ENCODE measurements around the gene FAM222A.
"Not testable (repeated sequence)": the region's sequence is repeated elsewhere in the genome, so short reads cannot be mapped to it uniquely, and the experiment has no call there.

Gene FAM222A

DNA sequence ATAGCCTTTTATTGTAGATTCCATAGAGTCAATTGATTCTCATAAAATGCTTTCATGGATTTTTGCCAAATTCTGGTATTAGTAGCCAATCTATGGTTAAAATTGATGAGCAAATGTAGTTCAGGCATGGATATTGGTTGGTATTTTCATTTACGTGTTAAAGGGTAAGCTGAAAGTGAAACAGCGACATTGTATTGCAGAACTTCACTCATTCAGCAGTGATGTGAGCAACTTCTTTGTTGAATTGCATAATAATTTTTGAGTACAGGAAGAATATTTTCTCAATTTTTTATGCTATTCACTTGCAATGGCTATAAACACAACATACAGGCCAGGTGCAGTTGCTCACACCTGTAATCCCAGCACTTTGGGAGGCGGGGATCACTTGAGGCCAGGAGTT lies 24.2 kb upstream of the FAM222A start:
- DNase-seq (ENCODE audit: low read depth) = no peak
- H3K4me3 ChIP-seq (ENCODE audit: low read depth, low read length) = no peak overlapping the region

DNA sequence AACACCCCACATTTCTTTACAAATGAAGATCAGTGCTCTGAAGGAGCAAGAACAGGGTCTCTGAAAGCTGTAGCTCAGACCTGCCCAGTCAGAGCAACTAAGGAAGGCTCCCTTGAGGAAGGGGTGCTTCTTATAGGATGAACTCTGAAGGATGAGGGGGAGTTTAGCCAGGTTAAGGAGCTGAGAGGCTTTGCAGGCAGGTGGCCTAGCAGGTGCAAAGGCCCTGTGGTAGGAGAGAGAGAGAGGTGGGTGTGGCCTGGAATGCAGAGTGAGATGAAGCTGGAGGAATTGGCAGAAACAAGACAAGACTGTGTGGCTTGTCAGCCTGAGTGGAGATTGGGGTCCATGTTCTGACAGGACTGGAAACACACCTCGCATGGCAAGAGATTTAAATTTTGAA lies 20.5 kb upstream of the FAM222A start:
- no peak for DNase-seq (ENCODE audit: low read depth)
- no peak overlapping the region for H3K4me3 ChIP-seq (ENCODE audit: low read depth, low read length)

DNA sequence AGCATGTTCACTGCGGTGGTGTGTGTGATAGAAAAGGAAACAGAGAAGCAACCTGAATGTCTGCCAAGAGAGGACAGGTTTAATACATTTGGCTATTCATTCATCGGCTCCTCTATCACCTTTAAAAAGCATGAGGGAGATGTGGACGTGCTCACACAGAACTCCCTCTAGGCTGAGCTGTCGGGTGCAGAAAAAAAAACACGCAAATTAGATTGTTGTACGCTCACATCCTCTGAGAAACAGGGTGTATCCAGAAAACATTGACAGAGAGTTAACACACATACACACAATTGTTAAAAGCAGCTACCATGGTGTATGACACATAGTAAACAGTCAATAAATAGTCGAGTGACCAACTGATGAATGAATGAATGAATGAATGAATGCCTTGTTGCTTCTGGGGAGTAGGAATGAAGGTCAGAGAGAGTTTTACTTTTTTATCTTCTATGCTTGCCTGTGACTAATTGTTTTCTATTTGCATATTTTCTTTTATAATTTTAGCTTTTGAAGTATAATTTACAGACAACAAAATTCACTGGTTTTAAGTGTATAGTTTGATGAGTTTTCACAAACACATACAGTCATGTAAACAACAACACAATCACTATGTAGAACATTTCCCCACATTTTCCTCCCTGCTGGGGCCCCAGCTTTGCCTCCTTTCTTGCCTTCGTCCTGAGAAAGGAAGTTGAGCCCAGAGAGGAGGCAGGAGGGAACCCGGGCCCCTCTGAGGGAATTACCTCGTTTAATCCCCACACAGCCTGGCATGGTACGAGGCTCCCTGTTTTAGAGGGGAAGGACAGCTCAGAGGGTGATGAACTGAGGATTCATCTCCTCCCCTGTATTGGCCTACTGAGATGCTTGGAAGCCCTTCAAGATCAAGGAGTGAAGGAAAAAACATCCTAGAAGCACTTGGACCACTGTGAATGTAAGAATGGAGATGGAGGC lies 19.7 kb upstream of the FAM222A start:
- DNase-seq (ENCODE audit: low read depth) = no peak
- H3K4me3 ChIP-seq (ENCODE audit: low read depth, low read length) = no peak overlapping the region

DNA sequence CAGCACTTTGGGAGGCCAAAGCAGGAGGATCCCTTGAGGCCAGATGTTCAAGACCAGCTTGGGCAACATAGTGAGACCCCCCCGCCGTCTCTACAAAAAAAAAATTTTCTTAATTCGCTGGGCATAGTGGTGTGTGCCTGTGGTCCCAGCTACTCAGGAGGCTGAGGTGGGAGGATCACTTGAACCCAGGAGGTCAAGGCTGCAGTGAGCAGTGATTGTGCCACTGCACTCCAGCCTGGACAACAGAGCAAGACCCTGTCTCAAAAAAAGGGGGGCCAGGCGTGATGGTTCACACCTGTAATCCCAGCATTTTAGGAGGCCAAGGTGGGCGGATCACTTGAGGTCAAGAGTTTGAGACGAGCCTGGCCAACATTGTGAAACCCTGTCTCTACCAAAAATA lies 19.0 kb upstream of the FAM222A start:
- H3K4me3 ChIP-seq (ENCODE audit: low read depth, low read length); DNase-seq (ENCODE audit: low read depth): not testable (repeated sequence)

DNA sequence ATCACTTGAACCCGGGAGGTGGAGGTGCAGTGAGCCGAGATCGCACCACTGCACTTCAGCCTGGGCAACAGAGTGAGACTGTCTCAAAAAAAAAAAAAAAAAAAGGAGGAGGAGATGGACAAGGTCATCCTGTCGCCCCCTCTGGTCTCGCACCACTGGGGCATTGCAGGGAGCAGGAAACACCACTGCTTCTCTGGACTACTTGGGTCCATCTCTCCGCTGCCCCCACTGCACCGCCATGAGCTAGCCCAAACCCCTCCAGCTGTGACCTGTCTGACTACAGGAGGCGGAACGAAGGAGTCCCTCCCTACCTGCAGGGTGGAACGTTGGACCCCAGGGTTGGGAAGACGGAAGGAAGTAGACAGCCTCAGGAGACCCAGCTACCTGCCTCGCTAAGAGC lies 18.2 kb upstream of the FAM222A start:
- DNase-seq (ENCODE audit: low read depth) = no peak
- H3K4me3 ChIP-seq (ENCODE audit: low read depth, low read length) = no peak overlapping the region

DNA sequence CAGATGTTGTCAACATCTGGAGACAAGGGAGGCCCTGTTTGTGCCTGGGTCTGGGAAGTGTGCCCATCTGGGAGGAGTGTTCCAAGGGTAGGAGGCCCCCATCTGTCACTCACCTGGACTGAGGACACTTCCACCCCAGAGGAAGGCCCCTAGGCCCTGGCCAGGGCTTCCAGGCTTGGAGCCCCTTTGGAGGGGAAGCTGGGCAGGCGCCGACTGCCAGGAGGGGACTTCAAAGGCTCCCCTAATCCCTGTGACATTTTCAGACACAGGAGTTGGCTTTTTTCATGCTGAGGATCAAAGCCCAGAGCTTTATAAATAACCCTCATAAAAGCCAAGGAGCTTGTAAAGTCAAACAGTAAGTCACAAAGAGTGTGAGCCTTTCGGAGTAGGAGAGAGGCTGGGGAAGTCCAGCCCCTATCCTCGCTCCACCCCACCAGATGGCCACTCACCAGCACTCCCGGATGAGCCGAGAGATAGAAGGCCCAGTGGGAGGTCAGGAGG lies 17.6 kb upstream of the FAM222A start:
- no peak for DNase-seq (ENCODE audit: low read depth)
- H3K4me3 ChIP-seq (ENCODE audit: low read depth, low read length) = no peak overlapping the region

DNA sequence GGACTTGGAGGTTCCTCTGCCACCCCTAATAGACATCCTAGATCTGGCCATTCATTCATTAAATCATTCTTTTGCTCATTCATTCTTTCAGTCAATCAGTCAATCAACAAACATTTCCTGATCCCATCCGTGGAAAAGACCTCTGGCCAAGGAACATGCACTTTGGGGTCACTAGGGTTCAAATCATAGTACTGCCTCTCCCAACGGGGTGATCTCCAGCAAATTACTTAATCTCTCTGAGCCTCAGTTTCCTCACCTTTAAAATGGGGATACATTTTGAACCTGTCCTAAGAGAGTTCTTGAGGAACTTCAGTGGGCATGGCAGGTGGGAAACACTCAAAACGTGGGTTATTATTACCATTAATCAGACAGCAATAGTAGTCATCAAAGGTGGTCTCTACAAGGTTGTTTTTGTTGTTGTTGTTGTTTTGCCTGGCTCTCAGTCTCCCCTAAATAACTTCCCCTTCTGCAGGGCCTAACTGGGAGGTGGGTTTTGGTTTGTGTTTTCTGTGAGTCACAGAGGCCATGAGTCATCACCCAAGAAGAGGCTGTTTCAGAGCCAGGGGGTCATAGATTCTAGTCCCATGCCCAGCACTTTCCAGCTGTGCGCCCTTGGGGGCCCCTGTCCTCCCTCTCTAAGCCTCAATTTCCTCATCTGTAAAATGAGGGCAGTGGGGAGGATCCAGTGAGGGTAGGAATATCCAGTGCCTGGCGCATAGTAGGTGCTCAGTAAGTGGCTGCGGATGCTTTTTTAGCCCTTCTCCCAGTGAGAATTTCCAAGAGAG lies 16.9 kb upstream of the FAM222A start:
- DNase-seq (ENCODE audit: low read depth) = no peak
- H3K4me3 ChIP-seq (ENCODE audit: low read depth, low read length) = no peak overlapping the region

DNA sequence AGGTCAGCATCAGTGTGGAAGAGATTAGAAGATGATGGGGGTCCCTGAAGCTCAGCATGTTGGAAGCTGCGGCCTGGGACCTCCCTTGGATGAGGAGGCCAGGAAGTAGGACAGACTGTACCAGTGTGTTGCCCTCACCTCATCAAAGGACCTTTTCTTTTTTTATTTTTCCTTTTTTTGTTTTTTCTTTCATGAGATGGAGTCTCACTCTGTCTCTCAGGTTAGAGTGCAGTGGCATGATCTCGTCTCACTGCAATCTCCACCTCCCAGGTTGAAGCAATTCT lies 16.4 kb upstream of the FAM222A start:
- H3K4me3 ChIP-seq (ENCODE audit: low read depth, low read length) = no peak overlapping the region
- DNase-seq (ENCODE audit: low read depth) = no peak

DNA sequence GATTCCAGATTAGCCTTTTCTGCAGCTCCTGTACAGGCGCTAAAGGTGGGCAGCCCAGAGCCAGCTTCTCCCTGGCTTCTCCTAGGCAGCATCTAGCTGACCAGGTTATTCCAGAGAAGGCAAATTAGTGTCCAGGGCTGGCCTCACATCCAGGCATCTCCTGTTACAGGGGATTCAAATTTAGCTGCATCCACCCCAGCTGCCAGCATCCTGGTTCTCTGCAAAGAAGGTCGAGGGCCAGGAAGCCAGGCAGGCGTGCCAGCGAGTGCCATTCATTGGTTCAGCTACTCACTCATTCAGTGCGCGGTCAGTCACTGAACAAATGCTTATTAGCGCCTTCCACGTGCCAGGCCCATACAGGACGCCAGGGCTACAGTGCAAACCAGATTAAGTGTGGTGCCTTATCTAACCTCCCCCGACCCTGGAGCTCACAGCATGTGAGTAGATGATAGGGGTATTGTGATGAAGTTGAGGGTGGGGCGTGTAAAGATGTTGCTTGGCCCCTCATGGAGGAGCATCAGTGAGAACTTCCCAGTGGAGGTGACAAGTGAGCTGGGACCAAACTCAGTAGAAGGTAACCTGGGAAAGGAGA lies 15.7 kb upstream of the FAM222A start:
- no peak for DNase-seq (ENCODE audit: low read depth)
- H3K4me3 ChIP-seq (ENCODE audit: low read depth, low read length) = no peak overlapping the region

DNA sequence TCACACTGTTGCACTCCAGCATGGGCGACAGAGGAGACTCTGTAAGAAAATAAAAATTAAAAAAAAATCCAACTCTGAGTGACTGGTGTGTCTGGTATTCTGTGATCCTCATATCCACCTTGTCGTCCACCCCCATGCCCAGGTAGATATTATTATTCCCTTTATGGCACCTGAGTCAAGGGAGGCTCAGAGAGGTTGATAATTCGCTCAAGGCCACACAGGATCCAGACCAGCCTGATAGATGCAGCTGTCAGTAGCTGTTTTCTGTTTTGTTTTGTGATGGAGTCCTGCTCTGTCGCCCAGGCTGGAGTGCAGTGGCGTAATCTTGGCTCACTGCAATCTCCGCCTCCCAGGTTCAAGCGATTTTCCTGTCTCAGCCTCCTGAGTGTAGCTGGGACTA lies 14.8 kb upstream of the FAM222A start:
- no peak overlapping the region for H3K4me3 ChIP-seq (ENCODE audit: low read depth, low read length)

DNA sequence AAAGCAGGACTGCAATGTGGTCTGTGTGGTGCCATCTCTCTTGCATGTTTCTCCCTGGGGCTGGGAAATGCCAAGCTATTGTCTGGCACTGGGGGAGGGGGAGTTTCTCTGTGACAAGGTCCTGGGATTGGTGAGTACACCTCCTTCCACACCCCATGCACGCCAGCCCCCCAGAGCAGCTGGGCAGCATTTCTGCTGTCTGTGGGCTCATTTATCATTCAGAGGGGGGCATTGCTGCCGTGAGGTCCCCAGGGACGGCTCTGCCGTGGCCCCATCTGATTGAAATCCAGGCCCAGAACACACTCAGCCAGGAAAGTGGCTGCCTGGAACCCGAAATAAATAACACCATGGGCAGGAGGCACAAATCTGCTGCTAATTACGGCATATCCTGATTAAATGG lies 12.6 kb upstream of the FAM222A start:
- no peak overlapping the region for H3K4me3 ChIP-seq (ENCODE audit: low read depth, low read length)
- no peak for DNase-seq (ENCODE audit: low read depth)

More for the DNA sequence above, 14.8 kb upstream of the FAM222A start:
- no peak for DNase-seq (ENCODE audit: low read depth)

DNA sequence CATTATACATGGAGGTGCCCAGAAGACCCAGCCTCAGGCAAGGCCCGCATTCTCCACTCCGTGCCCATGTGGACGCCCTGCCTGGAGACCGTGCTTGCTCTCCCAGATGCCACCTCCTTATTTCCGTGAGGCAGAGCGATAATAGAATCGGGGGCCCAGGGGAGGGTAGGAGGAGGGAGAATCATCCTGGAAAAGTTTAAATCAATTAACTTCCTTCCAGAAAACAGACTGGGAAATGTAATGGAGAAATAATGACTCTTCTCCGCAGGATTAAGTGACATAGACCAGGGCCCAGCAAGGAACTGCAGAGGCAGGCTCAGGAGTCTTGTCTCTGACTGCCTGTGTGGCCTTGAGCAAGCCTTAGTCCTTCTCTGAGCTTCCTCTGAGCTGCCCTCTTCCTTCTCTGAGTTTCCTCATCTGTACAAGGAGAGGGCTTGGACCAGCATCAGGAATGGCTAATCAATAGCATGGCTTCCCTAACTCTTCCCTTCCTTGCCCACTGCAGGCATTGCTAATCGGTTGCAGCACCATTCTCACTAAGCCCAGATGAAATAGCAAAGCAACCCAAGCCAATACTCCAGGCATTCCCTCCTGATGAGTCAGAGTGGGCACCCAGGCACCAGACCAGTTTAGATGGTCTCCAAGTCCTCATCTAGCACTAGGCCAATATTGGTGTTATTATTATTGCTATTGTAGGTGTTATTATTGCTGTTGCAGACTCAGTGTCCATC lies 11.3 kb upstream of the FAM222A start:
- H3K4me3 ChIP-seq (ENCODE audit: low read depth, low read length) = no peak overlapping the region
- DNase-seq (ENCODE audit: low read depth) = no peak

DNA sequence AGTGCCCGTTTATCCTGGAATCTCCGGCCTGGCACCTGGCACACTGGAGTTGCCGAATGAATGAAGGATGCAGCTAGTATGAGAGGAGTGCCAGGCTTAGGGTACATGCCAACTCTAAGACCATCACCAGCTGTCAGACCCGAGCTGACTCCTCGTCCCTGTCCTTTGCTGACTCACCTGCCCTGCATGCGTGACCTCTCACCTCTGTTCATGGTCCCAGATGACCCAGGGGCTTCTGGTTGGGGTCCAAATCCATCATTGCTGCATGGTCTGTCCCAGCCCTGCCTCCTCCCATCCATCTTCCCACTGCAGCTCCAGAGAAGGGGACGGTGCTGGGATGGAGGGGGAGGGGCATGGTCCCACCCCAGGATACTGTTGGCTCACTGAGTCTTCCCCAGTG lies 9.9 kb upstream of the FAM222A start:
- no peak for DNase-seq (ENCODE audit: low read depth)
- H3K4me3 ChIP-seq (ENCODE audit: low read depth, low read length) = no peak overlapping the region

DNA sequence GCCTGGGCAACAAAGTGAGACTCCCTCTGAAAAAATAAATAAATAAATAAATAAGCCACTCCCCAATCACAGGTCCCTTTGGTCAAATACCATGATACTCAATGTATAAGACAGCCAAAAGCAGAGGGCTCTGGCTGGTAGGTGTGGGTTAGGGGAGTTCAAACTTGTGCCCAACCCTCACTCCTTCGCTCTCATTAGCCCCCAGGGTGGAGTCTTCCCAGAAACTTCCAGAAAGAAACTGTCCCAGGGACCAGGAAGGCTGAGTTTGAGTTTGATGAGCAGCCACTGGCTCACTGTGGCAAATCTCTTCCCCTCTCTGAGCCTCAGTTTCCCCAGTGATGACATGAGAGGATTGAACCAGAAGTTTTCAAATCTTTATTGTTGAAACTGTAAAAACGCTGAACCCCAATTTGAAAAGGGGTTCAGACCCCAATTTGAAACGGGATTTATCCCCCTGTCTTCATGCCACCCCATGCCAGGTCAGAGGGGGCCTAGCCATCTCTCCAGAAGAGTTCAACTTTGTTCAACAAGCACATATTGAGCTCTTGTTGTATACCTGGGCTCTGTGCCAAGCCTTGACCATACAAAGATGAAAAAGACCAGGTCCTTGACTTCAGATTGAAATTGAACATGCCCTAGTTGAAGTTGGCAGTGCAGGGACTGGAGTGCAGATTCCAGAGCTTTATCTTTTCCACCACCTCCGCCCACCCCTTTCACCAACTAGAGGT lies 9.1 kb upstream of the FAM222A start:
- no peak for DNase-seq (ENCODE audit: low read depth)
- H3K4me3 ChIP-seq (ENCODE audit: low read depth, low read length) = no peak overlapping the region

DNA sequence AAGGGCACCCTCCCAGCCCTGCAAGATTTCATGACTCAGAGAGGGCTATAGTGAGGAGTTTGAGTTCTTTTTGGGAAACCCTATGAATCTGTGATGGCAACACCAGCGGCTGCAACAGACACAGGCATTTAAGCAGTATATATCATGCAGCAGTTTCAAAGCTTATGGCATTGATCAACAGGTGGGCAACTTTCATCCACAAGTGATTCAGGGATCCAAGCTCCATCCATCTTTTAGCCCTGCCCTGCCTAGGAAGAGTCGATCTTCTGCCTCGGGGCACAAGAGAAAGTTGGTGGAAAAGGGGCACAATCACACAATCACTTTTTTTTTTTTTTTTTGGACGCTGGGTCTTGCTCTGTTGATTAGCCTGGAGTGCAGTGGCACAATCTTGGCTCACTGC lies 8.3 kb upstream of the FAM222A start:
- DNase-seq (ENCODE audit: low read depth) = no peak
- no peak overlapping the region for H3K4me3 ChIP-seq (ENCODE audit: low read depth, low read length)

DNA sequence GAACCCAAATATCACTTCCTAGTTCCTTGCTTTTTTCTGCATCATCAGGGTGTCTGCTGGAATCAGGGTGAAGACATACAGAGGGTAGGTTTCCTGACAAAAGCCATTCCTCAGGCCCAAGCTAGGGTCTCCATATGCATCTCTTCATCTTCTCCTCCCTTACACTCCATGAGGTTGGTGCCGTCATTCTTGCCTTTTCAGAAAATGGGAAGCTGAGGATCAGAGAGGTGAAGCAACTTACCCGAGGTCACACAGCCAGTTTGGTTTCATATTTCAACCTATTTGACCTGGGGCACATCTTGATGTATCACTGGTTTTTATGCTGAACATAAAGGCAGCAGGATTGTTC lies 7.3 kb upstream of the FAM222A start:
- DNase-seq (ENCODE audit: low read depth) = no peak
- no peak overlapping the region for H3K4me3 ChIP-seq (ENCODE audit: low read depth, low read length)

DNA sequence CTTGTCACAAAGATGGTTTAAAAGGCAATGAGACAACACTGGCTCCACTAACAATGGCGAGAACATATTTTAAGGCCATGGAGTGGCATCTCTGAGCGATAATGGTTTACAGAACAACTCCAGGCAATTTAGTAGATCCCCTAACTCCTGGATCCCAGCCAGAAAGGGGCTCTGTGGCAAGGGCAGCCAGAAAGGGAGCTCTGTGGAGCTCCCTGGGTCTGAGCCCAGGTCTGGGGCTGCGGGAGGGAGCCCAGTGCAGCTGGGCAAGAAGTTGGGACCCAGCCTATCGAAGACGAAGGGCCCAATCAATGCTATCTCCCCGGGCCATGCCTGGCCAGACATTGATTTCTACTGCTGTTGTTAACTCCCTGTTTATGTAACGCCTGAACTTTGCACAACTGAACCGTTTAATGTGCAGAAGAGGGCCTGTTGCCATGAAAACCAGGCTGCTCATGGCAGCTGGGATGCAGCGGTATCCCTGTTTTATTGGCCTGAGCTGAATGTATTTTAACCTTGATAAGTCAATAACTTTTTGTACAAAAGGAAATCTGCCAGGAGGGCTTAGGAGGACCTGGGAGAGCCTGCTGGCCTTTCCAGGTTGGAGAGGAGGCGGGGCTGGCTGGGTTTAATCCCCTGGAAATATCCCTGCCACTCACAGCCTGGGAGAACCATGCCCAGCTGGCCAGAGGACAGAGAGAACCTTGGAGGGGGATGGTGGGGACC lies 6.7 kb upstream of the FAM222A start:
- H3K4me3 ChIP-seq (ENCODE audit: low read depth, low read length) = no peak overlapping the region
- no peak for DNase-seq (ENCODE audit: low read depth)

DNA sequence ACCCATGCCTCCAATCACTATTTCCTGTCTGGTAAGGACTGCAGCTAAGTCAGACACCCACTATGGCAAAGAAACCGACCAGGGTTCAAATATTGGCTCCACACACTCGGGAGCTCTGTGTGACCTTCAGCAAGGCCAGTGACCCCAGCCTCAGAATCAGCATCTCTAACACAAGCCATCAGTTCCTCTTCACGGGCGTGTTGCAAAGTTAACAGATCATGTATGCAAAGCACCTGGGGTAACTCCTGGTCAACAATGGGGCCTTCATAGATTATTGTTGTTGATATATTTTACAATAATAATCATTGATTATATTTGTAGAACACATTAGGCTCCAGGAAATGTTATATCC lies 6.2 kb upstream of the FAM222A start:
- H3K4me3 ChIP-seq (ENCODE audit: low read depth, low read length) = no peak overlapping the region
- DNase-seq (ENCODE audit: low read depth) = no peak

DNA sequence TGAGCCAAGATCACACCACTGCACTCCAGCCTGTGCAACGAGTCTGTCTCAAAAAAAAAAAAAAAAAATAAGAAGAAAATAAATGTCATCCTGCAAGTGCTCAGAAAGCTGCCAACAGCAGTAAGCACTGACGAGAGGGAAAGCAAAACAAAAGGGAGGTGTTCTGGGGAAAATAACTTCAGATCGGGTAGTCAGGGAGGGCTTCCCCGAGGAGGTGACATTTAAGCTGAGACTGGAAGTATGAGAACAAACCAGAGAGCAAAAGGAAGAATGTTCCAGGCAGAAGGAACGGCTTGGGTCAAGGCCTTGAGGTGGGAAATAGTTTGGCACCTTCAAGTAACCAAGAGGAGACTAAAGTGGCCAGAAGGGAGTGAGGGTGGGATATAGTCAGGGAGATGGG lies 4.7 kb upstream of the FAM222A start:
- DNase-seq (ENCODE audit: low read depth) = no peak

More for the DNA sequence above, 4.7 kb upstream of the FAM222A start:
- no peak overlapping the region for H3K4me3 ChIP-seq (ENCODE audit: low read depth, low read length)
